SK-N-SH treated with all-trans-retinoic acid at 6 μM for 48 hours (cell line): ENCODE data around the gene KDSR.
A peak's percentile ranks its signal among the peaks of the same experiment; 100 is the strongest.

ENCODE experiments used
- ATAC-seq: fragments of 200-7000 bp; cut with Tn5 transposase; 3 replicates; pipeline ENCODE4 v1.9.1; 2020; ENCODE audit warnings: mild to moderate bottlenecking, moderate library complexity
- ARNTL ChIP-seq: fragments of 450-650 bp; formaldehyde crosslinking; IDR thresholded peaks from 2 replicates; pipeline ENCODE4 v1.5.0; 2020; ENCODE audit warnings: low read depth, mild to moderate bottlenecking, moderate library complexity, borderline replicate concordance
- BACH2 ChIP-seq: fragments of 250-450 bp; sonication (Bioruptor Pico); IDR thresholded peaks from 2 replicates; pipeline ENCODE4 v1.9.0; 2021; ENCODE audit warnings: mild to moderate bottlenecking, borderline replicate concordance
- CSDC2 ChIP-seq: fragments of 250-450 bp; sonication (Bioruptor Pico); IDR thresholded peaks from 2 replicates; pipeline ENCODE4 v1.5.0; 2020; ENCODE audit warnings: mild to moderate bottlenecking, moderate library complexity
- ESRRG ChIP-seq: fragments of 250-450 bp; sonication (Bioruptor Pico); IDR thresholded peaks from 2 replicates; pipeline ENCODE4 v1.6.1; 2021; ENCODE audit warnings: mild to moderate bottlenecking
- GLIS3 ChIP-seq: fragments of 250-450 bp; sonication (Bioruptor Pico); IDR thresholded peaks from 2 replicates; pipeline ENCODE4 v1.5.0; 2020; ENCODE audit warnings: mild to moderate bottlenecking, moderate library complexity
- OSR1 ChIP-seq: fragments of 250-450 bp; sonication (Bioruptor Pico); IDR thresholded peaks from 2 replicates; pipeline ENCODE4 v1.8.0; 2022; ENCODE audit warnings: moderate library complexity, mild to moderate bottlenecking, inconsistent platforms
- PATZ1 ChIP-seq: fragments of 250-450 bp; sonication (Bioruptor Pico); IDR thresholded peaks from 2 replicates; pipeline ENCODE4 v1.8.0; 2020; ENCODE audit warnings: mild to moderate bottlenecking, moderate library complexity, borderline replicate concordance
- POU6F1 ChIP-seq: fragments of 250-450 bp; sonication (Bioruptor Pico); IDR thresholded peaks from 2 replicates; pipeline ENCODE4 v1.8.0; 2021; ENCODE audit warnings: low read depth, mild to moderate bottlenecking, moderate library complexity, borderline replicate concordance
- PPARA ChIP-seq: fragments of 250-450 bp; sonication (Bioruptor Pico); IDR thresholded peaks from 2 replicates; pipeline ENCODE4 v1.5.0; 2020; ENCODE audit warnings: mild to moderate bottlenecking, borderline replicate concordance
- SNAI2 ChIP-seq: fragments of 250-450 bp; sonication (Bioruptor Pico); IDR thresholded peaks from 2 replicates; pipeline ENCODE4 v1.5.0; 2020; ENCODE audit warnings: mild to moderate bottlenecking, moderate library complexity
- TCF4 ChIP-seq: fragments of 250-450 bp; sonication (Bioruptor Pico); IDR thresholded peaks from 2 replicates; pipeline ENCODE4 v1.8.0; 2021; ENCODE audit warnings: mild to moderate bottlenecking, moderate library complexity, borderline replicate concordance
- TOX ChIP-seq: fragments of 250-450 bp; sonication (Bioruptor Pico); IDR thresholded peaks from 2 replicates; pipeline ENCODE4 v1.8.0; 2021; ENCODE audit warnings: mild to moderate bottlenecking, moderate library complexity, borderline replicate concordance
- ZC3H10 ChIP-seq: fragments of 250-450 bp; sonication (Bioruptor Pico); IDR thresholded peaks from 2 replicates; pipeline ENCODE4 v1.5.1; 2021; ENCODE audit warnings: mild to moderate bottlenecking, moderate library complexity
- ZFP3 ChIP-seq: fragments of 250-450 bp; sonication (Bioruptor Pico); IDR thresholded peaks from 2 replicates; pipeline ENCODE4 v1.5.0; 2020; ENCODE audit warnings: mild to moderate bottlenecking, moderate library complexity
- ZFP30 ChIP-seq: fragments of 450-650 bp; formaldehyde crosslinking; IDR thresholded peaks from 2 replicates; pipeline ENCODE4 v1.5.0; 2022; ENCODE audit warnings: mild to moderate bottlenecking, moderate library complexity
- ZNF565 ChIP-seq: fragments of 450-650 bp; formaldehyde crosslinking; conservative IDR thresholded peaks from 2 replicates; pipeline ENCODE4 v1.5.0; 2020; ENCODE audit warnings: low read depth, mild to moderate bottlenecking, moderate library complexity
- ZNF8 ChIP-seq: fragments of 450-650 bp; formaldehyde crosslinking; IDR thresholded peaks from 2 replicates; pipeline ENCODE4 v1.5.0; 2020; ENCODE audit warnings: mild to moderate bottlenecking, moderate library complexity
- TF ChIP-seq, protein P1 (sequence below): fragments of 250-450 bp; sonication (Bioruptor Pico); IDR thresholded peaks from 2 replicates; pipeline ENCODE4 v1.5.1; 2021; ENCODE audit warnings: mild to moderate bottlenecking, moderate library complexity
- TF ChIP-seq, protein P2 (sequence below): fragments of 250-450 bp; sonication (Bioruptor Pico); IDR thresholded peaks from 2 replicates; pipeline ENCODE4 v1.5.0; 2020; ENCODE audit warnings: mild to moderate bottlenecking, moderate library complexity
- TF ChIP-seq, protein P3 (sequence below): fragments of 250-450 bp; sonication (Bioruptor Pico); IDR thresholded peaks from 2 replicates; pipeline ENCODE4 v1.5.1; 2020; ENCODE audit warnings: low read depth, mild to moderate bottlenecking, moderate library complexity

The KDSR gene

DNA sequence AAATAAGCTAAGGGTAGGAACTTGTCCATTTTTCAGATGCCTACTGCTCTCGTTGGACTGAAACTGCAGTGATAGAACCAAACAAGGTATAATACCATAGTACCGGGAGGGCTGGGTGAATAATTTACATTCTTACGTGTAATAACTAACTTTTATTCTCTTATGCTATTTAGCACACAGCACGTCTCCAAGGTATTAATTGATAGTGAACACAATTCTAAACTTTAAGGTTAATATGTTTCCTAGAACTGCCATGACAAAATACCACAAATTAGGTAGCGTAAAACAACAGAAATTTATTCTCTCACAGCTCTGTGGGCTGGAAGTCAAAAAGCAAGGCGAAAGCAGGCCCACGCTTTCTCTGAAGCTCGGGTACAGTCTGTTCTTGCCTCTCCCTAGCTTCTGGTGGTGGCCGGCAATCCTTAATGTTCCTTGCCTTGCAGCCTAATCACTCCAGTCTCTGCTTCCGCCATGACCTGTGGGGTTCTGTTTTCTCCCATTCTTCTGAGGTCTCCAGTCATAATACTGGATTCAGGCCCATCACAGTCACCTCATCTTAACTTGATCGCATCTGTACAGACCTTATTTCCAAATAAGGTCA is 41.8 kb downstream of the KDSR start (continued):
- TF ChIP-seq, protein P1, sequence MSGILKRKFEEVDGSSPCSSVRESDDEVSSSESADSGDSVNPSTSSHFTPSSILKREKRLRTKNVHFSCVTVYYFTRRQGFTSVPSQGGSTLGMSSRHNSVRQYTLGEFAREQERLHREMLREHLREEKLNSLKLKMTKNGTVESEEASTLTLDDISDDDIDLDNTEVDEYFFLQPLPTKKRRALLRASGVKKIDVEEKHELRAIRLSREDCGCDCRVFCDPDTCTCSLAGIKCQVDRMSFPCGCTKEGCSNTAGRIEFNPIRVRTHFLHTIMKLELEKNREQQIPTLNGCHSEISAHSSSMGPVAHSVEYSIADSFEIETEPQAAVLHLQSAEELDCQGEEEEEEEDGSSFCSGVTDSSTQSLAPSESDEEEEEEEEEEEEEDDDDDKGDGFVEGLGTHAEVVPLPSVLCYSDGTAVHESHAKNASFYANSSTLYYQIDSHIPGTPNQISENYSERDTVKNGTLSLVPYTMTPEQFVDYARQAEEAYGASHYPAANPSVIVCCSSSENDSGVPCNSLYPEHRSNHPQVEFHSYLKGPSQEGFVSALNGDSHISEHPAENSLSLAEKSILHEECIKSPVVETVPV (CRISPR knock-in tag): no peak
- TF ChIP-seq, all 23 proteins: peak for 0

- no peak for TF ChIP-seq PATZ1
- TF ChIP-seq POU6F1 (CRISPR knock-in tag): no peak
- no peak for TF ChIP-seq ZC3H10 (CRISPR knock-in tag)
- TF ChIP-seq ESRRG (CRISPR knock-in tag): no peak
- ATAC-seq: peak; percentile 63
These were observed 43.9 kb downstream of the KDSR start for GRCh38 chr18:63322908-63323634.

DNA sequence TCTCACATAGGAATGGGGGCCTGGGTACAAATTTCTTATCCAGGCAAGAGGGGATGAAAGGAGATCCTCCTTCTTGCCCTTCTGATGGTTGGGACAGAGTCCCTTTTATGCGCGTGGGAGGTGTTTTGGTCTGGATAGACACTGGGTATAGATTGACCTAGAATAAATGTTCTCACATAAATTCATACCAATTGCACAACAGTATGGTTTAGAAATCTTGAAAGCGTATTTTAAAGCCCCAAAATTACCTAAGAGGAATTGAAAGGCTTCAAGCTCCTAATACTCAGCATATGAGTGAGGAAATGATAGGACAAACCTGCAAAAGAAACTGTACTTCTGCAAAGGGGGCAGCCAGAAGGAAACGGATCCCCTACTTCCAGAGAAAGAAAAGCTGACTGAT is 44.8 kb downstream of the KDSR start:
- no peak for ATAC-seq
- TF ChIP-seq, protein P1 (CRISPR knock-in tag): no peak
- TF ChIP-seq ESRRG (CRISPR knock-in tag) (no peak), SNAI2 (CRISPR knock-in tag) (no peak), TOX (CRISPR knock-in tag) (no peak), ARNTL (CRISPR knock-in tag) (no peak), ZFP3 (CRISPR knock-in tag) (no peak), CSDC2 (CRISPR knock-in tag) (no peak), PPARA (no peak), ZNF565 (CRISPR knock-in tag) (no peak), BACH2 (CRISPR knock-in tag) (no peak), TCF4 (CRISPR knock-in tag) (no peak), PATZ1 (no peak), ZNF8 (CRISPR knock-in tag) (no peak), GLIS3 (CRISPR knock-in tag) (no peak), ZFP30 (CRISPR knock-in tag) (no peak), OSR1 (CRISPR knock-in tag) (no peak)
- TF ChIP-seq, protein P2, sequence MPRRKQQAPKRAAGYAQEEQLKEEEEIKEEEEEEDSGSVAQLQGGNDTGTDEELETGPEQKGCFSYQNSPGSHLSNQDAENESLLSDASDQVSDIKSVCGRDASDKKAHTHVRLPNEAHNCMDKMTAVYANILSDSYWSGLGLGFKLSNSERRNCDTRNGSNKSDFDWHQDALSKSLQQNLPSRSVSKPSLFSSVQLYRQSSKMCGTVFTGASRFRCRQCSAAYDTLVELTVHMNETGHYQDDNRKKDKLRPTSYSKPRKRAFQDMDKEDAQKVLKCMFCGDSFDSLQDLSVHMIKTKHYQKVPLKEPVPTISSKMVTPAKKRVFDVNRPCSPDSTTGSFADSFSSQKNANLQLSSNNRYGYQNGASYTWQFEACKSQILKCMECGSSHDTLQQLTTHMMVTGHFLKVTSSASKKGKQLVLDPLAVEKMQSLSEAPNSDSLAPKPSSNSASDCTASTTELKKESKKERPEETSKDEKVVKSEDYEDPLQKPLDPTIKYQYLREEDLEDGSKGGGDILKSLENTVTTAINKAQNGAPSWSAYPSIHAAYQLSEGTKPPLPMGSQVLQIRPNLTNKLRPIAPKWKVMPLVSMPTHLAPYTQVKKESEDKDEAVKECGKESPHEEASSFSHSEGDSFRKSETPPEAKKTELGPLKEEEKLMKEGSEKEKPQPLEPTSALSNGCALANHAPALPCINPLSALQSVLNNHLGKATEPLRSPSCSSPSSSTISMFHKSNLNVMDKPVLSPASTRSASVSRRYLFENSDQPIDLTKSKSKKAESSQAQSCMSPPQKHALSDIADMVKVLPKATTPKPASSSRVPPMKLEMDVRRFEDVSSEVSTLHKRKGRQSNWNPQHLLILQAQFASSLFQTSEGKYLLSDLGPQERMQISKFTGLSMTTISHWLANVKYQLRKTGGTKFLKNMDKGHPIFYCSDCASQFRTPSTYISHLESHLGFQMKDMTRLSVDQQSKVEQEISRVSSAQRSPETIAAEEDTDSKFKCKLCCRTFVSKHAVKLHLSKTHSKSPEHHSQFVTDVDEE (CRISPR knock-in tag): no peak
- TF ChIP-seq, protein P3, sequence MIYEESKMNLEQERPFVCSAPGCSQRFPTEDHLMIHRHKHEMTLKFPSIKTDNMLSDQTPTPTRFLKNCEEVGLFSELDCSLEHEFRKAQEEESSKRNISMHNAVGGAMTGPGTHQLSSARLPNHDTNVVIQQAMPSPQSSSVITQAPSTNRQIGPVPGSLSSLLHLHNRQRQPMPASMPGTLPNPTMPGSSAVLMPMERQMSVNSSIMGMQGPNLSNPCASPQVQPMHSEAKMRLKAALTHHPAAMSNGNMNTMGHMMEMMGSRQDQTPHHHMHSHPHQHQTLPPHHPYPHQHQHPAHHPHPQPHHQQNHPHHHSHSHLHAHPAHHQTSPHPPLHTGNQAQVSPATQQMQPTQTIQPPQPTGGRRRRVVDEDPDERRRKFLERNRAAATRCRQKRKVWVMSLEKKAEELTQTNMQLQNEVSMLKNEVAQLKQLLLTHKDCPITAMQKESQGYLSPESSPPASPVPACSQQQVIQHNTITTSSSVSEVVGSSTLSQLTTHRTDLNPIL (CRISPR knock-in tag): no peak
